Kidney (tissue), 14 donors: Measurements from ENCODE around the gene ABLIM2. TPM values are rescaled to one million over a fixed set of nuclear protein-coding genes. Genes with fewer than 3 reads are reported as not detected.

Experiments used
- DNase-seq, 5 donors: peaks; one replicate each; pipeline ENCODE4 v3.0.0-alpha.2; 2013 to 2020
- FAIRE-seq: peaks from 2 replicates; lab custom pipeline; 2012; peaks lifted over from hg19 to GRCh38; lab: Jason Lieb, UNC
- H3K27ac ChIP-seq, 2 donors: one replicate each; pipeline ENCODE4 v1.7.0; 2013; ENCODE audit warnings: low read depth in 2 of 2, low read length in 2 of 2, inconsistent platforms in 1 of 2
- H3K27me3 ChIP-seq: one replicate; pipeline ENCODE4 v1.7.1; 2013; ENCODE audit warnings: low read length, inconsistent platforms; ENCODE audit not compliant: control insufficient read depth, insufficient read depth
- H3K36me3 ChIP-seq, 3 donors: one replicate each; pipeline versions ENCODE4 v1.7.0 to v1.7.1; 2013; ENCODE audit warnings: low read length in 3 of 3, control low read depth in 1 of 3, inconsistent platforms in 1 of 3; ENCODE audit not compliant: insufficient read depth in 3 of 3, control insufficient read depth in 2 of 3
- H3K4me1 ChIP-seq, 3 donors: one replicate each; pipeline versions ENCODE4 v1.7.0 to v1.7.1; 2013; ENCODE audit warnings: low read length in 3 of 3, inconsistent platforms in 1 of 3, low read depth in 1 of 3; ENCODE audit not compliant: control insufficient read depth in 2 of 3, insufficient read depth in 2 of 3
- H3K4me3 ChIP-seq, 3 donors: one replicate each; pipeline versions ENCODE4 v1.7.0 to v1.8.1; 2013; ENCODE audit warnings: low read length in 3 of 3, control low read depth in 1 of 3, inconsistent platforms in 1 of 3
- H3K9ac ChIP-seq, 3 donors: one replicate each; pipeline versions ENCODE4 v1.7.0 to v1.7.1; 2013; ENCODE audit warnings: low read length in 3 of 3, control low read depth in 1 of 3, inconsistent platforms in 1 of 3
- H3K9me3 ChIP-seq, 3 donors: one replicate each; pipeline versions ENCODE4 v1.7.0 to v1.7.1; 2013; ENCODE audit warnings: low read length in 3 of 3, control low read depth in 1 of 3, inconsistent platforms in 1 of 3; ENCODE audit not compliant: control insufficient read depth in 2 of 3, insufficient read depth in 1 of 3
- intact Hi-C: fragments of 100-400 bp; cut with DNase I; formaldehyde crosslinking; loops from one replicate; pipeline ENCODE4 v1.11.1; 2022
- polyA plus RNA-seq: library from polyadenylated mRNA; stranded (reverse); fragments of 350-450 nt; fragmentation: Illumina TruSeq; extraction: RNeasy Lipid Tissue Mini Kit (QIAGEN cat#74804); gene quantifications from one replicate; pipeline ENCODE4 v1.2.3, GENCODE V29; 2014; ENCODE audit warnings: low read depth, low replicate concordance; ENCODE audit not compliant: insufficient read depth
- total RNA-seq: library from RNA; stranded (reverse); fragmentation: NEBNext Ultra II Directional; extraction: Animal tissue kit (Norgen Biotek cat#: 25700); gene quantifications from one replicate; pipeline ENCODE4 v1.2.1, GENCODE V29; 2021
- TF ChIP-seq, protein P1 (sequence below): IDR thresholded peaks from 3 replicates; pipeline ENCODE4 v1.5.1; 2012; ENCODE audit warnings: mild to moderate bottlenecking, moderate library complexity, borderline replicate concordance; ENCODE audit not compliant: insufficient read depth; ENCODE audit errors: extremely low read depth
- donor health status: control.
- donor health status: control.
- donor health status: control.
- donor health status: control.
- donor health status: control.
- donor health status: DM: yes; HTN: yes; CAD: no.
- donor health status: Normal renal cell carcinoma (clear cell type).

ABLIM2 gene
- total and polyA plus RNA-seq, 2 donors from 2014 or later: 9.5 to 23.3 TPM

DNA sequence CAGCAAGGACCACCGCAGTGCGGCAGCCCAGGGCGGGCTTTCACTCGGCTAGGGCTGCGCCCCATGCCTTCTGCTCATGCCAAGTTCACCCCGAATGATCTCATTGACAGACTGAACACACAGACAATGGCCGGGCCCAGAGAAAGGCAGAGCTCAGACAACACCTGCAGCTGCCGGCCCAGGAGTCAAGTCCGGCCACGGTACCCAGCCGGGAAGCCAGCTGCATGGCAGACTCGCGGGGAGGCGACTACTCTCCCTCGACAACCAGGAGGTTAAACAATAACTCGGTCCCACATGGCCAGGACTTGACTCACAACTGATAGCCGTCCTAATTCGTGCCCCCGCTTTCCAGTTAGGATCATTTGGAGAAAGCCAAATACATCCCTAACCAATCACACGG is 50.4 kb downstream of the ABLIM2 start:
- TF ChIP-seq, protein P1, sequence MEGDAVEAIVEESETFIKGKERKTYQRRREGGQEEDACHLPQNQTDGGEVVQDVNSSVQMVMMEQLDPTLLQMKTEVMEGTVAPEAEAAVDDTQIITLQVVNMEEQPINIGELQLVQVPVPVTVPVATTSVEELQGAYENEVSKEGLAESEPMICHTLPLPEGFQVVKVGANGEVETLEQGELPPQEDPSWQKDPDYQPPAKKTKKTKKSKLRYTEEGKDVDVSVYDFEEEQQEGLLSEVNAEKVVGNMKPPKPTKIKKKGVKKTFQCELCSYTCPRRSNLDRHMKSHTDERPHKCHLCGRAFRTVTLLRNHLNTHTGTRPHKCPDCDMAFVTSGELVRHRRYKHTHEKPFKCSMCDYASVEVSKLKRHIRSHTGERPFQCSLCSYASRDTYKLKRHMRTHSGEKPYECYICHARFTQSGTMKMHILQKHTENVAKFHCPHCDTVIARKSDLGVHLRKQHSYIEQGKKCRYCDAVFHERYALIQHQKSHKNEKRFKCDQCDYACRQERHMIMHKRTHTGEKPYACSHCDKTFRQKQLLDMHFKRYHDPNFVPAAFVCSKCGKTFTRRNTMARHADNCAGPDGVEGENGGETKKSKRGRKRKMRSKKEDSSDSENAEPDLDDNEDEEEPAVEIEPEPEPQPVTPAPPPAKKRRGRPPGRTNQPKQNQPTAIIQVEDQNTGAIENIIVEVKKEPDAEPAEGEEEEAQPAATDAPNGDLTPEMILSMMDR: no peak
- Histone ChIP-seq H3K4me1 (no peaks in the 10 kb centered on the region), H3K4me3 (no peak overlapping the region), H3K27me3 (no peaks in the 10 kb centered on the region), H3K36me3 (no peaks in the 10 kb centered on the region), H3K27ac (no peak overlapping the region), H3K9me3 (no peaks in the 10 kb centered on the region), H3K9ac (no peak overlapping the region)
- DNase-seq: peak in 2 of 5 donors; percentile 29 to 61
- intact Hi-C loops: no loop called here
- FAIRE-seq: no peak

DNA sequence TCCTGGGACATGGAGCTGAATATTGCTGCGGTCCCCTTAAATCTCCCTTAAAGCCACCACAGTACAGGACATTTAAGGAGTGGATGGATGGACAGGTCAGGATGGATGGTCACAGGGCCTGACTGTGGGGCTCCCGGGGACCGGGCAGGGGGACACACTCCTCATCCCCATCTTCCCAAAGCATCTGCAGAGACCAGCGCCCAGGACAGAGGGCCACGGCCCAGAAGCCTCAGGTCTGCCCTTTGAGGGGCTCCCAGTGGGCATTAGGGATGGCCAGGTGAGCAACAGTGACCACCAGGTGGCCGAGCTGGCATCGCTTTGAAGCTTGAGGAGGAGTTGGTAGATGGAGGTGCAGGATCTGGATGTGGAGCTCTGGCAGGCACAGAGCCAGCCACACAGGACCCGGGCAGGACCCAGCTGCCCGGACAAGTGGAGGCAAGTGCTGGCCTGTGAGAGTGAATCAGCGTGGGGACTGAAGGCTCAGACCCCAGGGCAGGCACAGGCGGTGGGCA is 51.4 kb downstream of the ABLIM2 start:
- Histone ChIP-seq H3K9me3 (no peaks in the 10 kb centered on the region), H3K9ac (no peak overlapping the region), H3K27ac (no peak overlapping the region), H3K27me3 (no peaks in the 10 kb centered on the region), H3K4me1 (no peaks in the 10 kb centered on the region), H3K36me3 (no peaks in the 10 kb centered on the region), H3K4me3 (no peak overlapping the region)
- DNase-seq: peak in 1 of 5 donors; percentile 61
- TF ChIP-seq, protein P1: no peak
- no peak for FAIRE-seq
- intact Hi-C loops: no loop called here

DNA sequence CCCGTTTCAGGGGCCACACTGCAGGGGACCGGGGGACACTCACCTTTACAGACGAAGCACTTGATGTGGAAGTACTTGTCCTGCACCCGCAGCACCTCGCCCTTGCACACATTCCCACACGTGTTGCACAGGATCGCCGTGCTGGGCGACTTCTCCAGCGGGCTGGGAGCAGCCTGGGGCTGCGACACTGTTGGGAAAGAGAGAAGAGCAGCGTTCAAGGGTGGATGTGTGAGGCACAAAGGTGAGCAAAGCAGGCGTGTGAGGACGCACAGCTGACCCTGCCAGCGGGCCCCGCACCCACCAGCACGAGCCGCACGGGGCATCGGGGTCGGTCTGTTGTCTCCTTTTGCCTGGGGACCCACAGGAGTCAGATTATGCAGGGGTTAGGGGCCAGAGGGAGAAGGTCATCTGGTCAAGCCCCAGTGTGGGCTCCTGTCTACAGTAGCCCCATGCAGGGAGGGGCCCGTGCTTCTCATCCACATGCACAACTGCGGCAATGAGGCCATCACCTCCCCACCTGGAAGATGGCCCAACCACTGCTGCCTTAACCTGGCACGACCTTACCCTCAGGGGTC is 52.1 kb downstream of the ABLIM2 start:
- Histone ChIP-seq H3K27me3 (no peaks in the 10 kb centered on the region), H3K36me3 (no peaks in the 10 kb centered on the region), H3K4me3 (no peak overlapping the region), H3K4me1 (no peaks in the 10 kb centered on the region), H3K27ac (no peak overlapping the region), H3K9me3 (no peaks in the 10 kb centered on the region), H3K9ac (no peak overlapping the region)
- DNase-seq (peak in 1 of 5 donors; percentile 59), FAIRE-seq (no peak)
- intact Hi-C loops: no loop called here
- TF ChIP-seq, protein P1: no peak
